Stimulated activated CD8-positive, alpha-beta memory T cell treated with anti-CD3 and anti-CD28 coated beads, Interleukin-7, amount 100 ng/mL, for 48 hours (primary cell): Measurements from ENCODE around the gene STYK1.
"Not testable (repeated sequence)": the region's sequence is repeated elsewhere in the genome, so short reads cannot be mapped to it uniquely, and the experiment has no call there.

ENCODE experiments used
- DNase-seq, 2 donors: peaks; one replicate each; pipeline ENCODE4 v3.0.0-alpha.2; 2020; ENCODE audit warnings: low read depth in 1 of 2; ENCODE audit errors: extremely low read depth in 1 of 2

The STYK1 gene

DNA sequence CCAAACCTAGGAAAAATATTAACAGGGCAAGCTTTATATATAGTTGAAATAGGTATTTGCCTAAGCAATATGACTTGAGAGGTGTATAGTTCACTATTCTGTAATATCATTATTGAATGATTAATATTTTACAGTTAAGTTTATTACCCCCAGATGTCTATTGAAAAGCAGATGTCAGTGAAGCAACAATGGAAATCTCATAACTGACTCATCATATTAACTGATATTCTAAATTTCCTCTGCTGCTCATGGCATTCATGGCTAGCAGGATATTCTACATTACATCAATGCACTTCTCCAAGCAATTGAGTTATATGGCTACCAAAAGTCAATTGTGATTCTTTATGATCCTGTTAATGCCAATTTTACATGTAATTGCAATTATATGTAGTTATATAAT is 50.7 kb downstream of the STYK1 start:
- no peak for DNase-seq

DNA sequence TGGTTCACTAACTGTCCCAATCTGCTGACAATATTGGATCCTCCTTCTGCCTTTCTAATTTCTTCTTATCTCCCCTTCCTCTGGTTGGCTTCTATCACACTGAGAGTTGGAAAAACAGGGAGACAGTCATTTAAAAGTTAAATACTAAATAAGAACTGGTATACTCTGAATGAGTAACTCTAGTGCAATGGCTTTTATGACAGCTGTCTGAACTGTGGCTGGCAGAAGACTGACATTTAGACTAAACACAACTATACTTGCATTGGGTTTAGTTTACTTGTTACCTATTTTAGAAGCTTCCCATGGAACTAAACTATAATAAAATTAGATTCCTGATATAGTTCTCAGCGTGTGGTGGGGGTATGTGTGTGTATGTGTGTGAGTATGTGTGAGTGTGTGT is 52.6 kb downstream of the STYK1 start:
- DNase-seq: no peak

DNA sequence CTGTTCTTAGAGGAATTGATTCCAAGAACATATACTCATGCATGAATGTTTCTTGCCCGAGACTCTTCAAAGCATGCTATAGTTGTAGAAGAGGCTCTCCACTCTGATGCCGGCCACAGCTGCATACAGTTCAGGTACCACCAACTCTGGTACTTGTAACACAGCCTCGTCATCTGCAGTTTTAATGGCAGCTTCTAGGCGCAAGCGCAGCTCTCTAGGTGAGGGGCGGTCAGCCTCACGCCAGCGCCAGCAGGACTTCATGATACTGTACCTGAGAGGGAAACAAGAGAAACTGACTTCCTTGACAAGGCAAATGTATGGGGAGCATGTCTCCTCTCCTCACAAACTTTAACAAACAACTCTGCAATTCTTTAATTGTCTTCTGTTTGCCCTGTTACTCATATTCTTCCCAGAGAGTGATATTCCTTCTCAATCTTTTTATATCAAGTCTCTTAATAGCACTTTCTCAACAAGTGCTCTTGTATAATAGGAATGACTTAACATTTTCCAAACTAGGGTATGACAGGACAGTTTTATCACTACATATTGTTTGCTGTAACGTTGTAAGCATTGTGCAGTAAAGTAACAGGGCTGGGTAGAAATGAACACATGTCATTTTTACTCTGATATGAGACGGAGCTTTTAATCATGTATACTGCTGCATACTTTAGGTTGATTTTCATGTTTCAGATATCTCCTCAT is 53.6 kb downstream of the STYK1 start:
- DNase-seq: no peak

DNA sequence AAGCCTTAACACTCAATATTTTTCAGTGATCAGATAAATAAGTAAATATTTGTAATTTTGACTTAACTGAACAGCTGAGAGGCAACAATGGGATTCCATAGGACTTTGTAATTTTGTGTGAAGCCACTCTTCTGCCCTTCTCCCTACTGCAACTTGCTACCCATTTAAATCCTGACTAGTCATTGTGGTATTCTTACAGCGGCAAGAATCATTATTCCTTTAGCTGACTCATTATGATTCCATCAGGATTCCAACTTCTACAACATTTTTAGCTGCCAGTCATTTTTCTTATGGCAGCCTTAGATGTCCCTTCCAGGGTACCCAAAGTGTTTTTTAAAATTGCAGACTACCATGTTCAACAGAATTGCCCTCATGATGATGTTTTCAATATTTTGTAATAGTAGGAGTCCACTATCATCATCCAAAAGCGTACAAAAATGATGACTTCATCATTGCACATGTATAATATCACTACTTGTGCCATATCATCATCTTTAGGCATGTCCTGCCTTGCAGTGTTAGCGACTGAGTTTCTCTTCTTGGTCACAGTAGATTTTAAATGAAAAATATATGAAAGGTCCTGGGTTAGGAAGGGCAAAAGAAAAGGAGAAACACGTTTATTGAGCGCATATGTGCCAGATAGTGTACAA is 55.4 kb downstream of the STYK1 start:
- DNase-seq: no peak

DNA sequence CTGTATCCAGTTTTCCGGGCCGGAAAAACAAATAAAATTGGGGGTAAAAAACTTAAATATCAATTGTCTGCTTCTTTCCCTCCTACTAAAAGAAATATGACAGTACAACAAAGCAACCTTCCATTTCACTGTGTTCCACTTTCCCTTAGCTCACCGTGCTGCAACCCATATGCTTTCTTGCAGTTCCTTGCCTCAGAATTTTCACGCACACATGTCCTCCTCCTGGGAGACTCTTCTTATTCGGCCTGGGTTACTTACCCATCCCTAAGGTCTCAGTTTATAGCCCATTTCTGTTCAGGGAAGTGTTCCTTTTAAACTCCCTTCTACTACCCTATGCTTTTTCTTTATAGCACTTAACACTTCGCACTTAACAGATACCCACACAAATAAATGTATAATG is 56.0 kb downstream of the STYK1 start:
- no peak for DNase-seq

DNA sequence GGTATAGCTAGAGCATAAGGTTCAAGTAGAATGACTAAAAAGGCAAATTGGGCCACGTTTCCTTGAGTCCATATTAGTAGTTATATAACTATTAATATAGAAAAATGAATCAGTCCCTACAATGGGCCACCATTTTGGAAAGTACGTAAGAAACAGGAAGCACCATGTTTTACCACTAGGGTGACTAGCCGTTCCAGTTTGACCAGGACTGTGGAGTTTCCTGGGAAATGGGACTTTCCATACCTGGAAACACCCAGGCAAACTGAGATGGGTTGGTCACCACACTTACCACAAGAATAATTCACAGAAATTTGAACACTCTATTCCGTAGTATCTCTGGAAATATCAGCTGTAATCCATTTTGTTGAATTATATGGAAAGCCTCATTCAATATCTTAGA is 58.3 kb downstream of the STYK1 start:
- no peak for DNase-seq

DNA sequence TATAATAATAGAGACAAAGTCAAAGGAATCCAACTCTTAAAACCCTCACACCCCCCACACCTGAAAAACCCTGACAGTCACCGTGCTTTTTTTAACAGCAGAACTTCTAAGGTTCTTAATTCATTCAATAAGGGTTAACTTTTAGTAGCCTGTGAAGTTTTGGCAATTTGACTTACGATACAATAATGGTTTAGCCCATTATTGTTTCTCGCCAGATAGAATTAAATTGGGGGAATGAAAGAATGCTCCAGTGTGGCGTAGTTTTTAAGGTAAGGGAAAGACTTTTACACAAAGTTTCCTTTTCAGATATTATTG is 59.8 kb downstream of the STYK1 start:
- DNase-seq: no peak

DNA sequence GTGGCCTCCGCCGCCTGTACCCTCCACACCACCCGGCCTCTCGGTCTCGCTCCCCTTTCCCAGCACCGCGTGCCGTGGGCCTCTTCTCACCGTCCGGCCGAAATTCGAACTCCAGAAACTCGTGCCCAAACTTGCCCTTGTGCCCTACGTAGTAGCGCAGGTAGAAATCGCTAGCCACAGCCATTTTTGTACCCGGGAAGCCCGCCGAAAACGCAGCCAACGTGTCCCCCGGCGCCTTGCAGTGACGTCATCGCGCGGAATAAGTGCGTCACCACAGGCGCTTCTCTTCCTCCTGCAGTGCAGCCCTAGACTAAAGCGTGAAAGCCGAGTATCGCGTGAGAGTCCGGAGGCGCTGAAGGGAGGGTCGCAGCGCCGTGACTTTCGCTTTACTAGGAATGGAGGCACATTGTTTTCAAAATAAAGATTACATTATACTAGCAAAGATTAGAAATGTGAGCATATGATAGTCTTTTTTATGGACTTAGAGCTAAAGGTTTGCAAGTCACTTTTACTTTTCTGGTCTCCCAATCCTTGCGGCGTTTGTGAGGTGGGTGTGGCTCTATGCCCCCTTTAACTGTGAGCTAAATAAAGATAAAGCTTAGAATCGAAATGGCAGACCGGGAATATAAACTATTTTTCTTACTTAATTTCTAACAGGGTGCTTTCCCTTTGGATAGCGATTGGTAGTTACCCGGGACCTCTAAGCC is 60.4 kb downstream of the STYK1 start, which contains the start of gene MAGOHB:
TSS of gene MAGOHB (minus strand) at position 261 of the 707 bp plus-strand sequence. CDS start at position 184, 77 bp downstream.
- DNase-seq: peak; percentile 95 to 96

DNA sequence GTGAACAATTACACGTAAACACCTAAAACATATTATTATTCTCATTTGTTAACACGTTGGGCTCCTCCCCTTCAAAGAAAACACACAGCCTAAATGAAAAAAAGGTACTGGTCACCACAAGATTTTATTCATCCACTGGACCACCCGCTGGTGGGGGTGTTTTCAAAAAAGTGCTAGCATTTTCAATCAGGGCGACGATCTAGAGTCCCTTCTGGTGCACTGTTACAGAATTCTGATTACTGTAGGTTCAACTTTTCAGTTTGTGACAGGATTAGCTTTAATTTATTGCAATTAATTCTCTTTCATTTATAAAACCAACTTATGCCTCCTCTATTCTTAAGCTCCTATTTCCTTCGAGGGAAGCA is 60.9 kb downstream of the STYK1 start:
- DNase-seq: no peak

DNA sequence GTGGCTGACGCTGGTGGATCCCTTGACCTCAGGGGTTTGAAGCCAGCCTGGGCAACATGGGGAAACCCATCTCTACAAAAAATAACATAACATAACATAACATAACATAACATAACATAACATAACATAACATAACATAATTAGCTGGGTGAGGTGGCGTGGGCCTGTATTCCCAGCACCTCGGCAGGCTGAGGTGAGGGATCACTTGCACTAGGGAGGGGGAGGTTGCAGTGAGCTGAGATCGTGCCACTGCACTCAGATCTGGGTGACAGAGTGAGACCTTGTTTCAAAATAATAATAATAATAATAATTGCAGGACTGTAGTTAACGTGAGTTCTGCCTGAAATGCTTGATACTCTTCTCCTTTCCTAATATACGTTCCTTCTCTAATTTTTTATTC is 61.7 kb downstream of the STYK1 start:
- no peak for DNase-seq

DNA sequence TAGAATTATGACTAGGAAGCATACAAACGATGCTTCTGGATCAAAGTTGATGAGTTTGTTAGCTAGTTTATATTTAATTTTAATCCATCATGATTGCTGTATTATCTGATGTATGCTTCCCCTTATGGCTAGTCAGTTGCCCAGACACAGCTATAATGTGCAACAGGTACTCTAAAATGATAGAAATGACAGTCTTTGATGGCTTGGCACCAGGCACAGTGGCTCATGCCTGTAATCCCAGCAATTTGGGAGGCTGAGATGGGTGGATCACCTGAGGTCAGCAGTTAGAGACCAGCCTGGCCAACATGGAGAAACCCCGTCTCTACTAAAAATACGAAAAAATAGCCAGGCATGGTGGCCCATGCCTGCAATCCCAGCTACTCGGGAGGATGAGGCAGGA is 62.6 kb downstream of the STYK1 start:
- DNase-seq: not testable (repeated sequence)

DNA sequence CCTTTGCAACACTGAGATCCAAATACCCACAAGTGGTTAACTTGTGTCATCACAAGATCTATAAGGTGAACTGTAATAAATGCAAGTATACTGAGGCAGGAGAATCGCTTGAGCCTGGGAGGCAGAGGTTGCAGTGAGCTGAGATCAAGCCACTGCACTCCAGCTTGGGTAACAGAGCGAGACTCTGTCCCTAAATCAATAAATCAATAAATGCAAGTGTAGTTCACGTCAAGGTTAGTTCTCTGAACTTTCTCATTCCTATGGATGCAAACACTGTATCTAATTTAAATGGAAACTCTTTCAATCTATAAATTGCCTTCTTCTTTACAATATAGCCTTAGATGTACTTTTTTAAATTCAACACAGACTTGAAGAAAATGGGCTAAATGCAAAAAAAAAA is 63.7 kb downstream of the STYK1 start:
- DNase-seq: no peak

DNA sequence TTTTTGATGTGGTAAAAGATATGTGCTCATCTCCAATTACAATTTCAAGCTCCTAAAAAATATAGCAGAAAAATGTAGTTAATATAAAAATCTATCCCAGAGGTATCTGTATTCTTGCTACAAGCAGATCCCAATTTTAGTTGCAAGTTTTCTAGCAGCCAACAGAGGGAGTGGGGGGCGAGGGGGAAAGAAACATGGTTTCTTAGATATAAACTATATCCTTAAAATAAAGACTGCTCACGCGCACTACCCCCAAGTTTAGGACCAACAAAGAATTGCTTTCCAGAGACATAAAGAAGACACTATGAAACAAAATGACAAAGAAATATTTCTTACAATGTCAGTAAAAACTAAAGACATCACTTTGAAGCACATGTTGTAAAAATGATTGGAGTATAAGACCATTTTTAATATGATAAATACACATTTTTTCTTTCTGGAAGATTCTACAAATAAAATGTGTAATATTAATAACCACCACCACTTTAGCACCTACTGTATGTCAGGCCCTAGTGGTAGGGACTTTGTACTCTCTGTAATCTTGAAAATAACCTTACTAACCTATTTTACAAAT is 65.9 kb downstream of the STYK1 start:
- DNase-seq: no peak

DNA sequence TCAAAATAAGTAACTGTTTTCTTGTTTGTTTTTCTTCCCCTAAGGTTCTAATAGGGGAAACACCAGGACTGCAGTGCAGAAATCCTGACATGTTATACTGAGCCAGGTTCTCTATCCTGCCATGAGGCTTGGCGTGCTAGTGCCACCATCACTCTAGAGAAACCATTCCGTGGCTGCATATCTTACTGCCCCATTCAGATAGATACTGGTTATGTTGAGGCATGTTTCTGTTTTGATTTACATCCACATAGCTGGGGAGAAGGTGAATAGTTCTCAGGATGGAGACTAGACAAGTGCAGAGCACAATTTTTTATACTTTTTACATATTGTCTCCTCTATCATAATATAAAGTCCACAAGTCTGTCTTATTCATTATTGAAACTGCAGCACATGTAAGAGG is 72.0 kb downstream of the STYK1 start:
- no peak for DNase-seq

DNA sequence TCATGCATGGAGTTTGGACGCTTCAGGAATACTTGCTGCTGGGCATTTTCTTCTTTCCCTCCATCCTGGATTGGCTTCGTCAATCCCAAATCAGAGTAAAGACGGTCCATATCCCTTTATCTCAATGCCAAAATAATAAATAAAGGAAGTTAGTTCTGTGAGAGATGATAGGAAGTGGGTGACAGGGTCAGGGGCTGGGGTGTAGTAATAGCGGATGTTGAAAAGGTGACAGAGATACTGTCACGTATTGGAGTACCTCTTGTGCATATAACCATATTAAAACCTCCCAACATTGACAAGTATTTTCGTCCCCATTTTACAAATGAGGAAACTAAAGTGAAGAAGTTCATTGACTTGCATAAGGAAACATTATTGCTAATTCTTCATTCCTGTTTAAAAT is 72.9 kb downstream of the STYK1 start:
- DNase-seq: no peak

DNA sequence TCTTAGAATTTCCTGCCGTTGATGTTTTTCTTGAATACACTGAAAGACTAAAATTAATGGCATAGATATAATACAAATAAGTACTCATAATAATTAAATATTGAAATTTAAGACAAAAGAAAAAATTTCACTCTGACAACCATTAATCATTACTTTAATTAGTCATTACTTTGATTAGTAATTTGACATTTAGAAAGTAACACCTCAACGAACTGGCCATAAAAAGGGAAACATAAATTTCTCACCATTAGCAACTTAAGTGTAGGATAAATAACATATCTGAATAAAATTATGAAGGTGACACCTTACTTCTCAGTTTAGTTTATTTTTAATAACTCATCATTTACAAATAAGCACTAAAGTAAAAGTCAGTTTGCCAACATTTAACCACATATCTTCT is 78.0 kb downstream of the STYK1 start:
- no peak for DNase-seq

DNA sequence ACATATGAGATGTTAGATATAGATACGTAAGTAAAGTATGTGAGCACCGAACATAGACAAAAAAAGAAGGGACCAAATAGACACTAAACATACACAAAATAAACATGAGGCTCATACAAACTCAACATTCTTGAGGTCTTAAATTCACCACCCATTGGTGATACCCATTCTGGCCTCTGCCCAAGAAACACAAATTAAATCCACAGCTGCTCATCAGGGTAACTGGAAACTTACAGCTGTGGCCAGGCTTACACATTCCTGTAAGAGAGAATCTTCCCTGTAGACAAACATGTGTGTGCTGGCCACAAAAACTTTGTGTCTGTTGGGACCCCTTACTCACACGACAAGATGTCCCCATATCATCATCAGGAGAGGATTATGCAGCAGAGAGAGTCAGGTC is 82.9 kb downstream of the STYK1 start:
- no peak for DNase-seq

DNA sequence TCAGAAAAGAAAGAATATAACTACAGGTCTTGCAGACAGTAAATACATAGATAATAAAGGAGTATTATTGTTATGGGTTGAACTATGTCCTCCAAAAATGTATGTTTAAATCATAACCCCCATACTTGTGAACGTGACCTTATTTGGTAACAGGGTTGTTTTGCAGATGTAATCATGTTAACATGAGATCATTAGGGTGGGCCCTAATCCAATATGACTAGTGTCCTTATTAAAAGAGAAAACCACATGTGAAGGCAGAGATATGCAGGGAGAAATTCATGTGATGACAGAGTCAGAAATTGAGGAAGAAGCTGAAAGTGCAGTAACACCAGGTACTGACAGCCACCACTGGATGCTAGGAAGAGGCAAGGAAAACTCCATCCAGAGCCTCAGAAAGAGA is 89.4 kb downstream of the STYK1 start:
- no peak for DNase-seq

DNA sequence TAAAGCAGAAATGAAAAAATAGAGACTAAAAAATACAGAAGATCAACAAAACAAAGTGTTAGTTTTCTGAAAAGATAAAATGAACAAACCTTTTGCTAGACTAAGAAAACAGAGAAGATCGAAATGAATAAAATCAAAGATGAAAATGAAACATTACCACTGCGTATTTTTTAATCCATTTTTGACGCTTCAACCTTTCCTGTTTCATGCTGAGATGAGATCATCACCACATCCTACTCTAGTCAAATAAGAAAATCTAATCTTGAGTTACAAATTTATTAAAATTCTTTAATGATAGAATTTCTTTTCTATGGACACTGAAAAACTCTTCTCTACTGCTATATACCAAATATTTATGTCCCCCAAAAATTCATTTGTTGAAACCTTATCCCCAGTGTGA is 91.1 kb downstream of the STYK1 start:
- DNase-seq: no peak

DNA sequence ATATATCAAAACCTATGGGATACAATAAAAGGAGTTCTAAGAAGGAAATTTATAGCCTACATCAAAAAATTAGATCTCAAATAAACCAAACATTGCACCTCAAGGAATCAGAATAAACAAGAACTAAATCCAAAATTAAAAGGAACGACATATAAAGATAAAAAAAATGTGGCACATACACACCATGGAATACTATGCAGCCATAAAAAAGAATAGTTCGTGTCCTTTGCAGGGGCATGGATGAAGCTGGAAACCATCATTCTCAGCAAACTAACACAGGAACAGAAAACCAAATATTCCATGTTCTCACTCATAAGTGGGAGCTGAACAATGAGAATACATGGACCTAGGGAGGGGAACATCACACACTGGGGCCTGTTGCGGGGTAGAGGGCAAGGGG is 91.7 kb downstream of the STYK1 start:
- DNase-seq: not testable (repeated sequence)

DNA sequence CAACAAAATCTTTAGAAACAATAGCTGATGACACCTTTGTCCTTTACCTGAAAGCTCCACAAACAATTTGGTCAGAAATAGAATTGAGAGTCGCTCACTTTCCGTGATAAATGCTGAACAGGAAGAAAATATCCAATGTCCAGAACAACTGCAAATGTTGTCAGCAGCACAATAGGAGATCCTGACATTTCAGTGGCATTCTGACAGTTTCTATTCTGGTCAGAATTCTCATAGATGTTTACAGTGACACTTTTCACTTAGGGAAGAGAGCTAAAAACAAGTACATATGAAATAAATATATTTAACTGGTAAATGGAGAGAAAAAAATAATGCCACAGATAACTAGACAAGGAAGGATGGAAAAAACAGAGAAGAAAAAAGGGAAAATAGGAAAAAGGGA is 99.5 kb downstream of the STYK1 start:
- DNase-seq: no peak

DNA sequence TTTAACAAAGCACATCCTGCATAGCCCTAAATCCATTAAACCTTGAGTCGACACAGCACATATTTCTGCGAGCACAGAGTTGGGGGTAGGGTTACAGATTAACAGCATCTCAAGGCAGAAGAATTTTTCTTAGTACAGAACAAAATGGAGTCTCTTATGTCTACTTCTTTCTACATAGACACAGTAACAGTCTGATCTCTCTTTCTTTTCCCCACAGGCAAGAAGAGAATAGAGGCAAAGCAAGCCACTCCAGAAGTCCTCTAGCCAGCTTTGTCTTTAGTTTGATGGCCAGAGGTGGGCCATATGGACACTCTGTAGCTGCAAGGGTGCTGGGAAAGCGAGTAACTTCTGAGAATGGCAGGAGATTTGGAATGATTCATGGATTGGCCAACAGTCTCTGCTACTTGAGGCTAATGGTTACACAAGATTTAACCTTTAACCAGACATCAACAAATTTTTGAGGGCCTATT is 101.8 kb downstream of the STYK1 start:
- not testable (repeated sequence) for DNase-seq
